ENCODE results near the gene DTX2.
"Not testable (repeated sequence)": the region's sequence is repeated elsewhere in the genome, so short reads cannot be mapped to it uniquely, and the experiment has no call there.

DNA sequence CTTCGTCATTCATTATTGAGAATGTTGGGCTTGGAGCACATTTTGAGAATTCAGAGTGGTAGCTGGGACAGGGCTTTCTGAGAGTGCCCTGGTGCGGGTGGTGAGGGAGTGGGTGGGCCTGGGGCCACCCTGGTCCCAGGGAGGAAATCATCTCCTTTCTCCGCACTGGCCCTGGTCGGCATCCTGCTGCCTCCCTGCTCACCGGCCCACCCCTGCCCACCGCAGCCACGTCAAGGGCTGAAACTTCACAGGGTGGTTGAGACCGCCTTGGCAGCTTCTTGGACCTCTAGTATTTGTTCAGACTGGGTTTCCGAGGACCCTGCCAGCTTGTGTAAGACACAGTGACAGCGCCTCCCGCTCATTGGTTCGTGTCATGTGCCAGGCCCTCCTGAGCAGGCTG, 22.9 kb downstream of the DTX2 start:
- TF ChIP-seq, protein P1, sequence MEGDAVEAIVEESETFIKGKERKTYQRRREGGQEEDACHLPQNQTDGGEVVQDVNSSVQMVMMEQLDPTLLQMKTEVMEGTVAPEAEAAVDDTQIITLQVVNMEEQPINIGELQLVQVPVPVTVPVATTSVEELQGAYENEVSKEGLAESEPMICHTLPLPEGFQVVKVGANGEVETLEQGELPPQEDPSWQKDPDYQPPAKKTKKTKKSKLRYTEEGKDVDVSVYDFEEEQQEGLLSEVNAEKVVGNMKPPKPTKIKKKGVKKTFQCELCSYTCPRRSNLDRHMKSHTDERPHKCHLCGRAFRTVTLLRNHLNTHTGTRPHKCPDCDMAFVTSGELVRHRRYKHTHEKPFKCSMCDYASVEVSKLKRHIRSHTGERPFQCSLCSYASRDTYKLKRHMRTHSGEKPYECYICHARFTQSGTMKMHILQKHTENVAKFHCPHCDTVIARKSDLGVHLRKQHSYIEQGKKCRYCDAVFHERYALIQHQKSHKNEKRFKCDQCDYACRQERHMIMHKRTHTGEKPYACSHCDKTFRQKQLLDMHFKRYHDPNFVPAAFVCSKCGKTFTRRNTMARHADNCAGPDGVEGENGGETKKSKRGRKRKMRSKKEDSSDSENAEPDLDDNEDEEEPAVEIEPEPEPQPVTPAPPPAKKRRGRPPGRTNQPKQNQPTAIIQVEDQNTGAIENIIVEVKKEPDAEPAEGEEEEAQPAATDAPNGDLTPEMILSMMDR (IDR thresholded peaks at IDR 0.05 in 4 of 5, conservative IDR thresholded peaks at IDR 0.05 in 1 of 5), result not testable (repeated sequence)
- TF ChIP-seq POLR2A (IDR thresholded peaks at IDR 0.05), result not testable (repeated sequence)
